Measurements from ENCODE around the gene SNX21.

Gene SNX21

DNA sequence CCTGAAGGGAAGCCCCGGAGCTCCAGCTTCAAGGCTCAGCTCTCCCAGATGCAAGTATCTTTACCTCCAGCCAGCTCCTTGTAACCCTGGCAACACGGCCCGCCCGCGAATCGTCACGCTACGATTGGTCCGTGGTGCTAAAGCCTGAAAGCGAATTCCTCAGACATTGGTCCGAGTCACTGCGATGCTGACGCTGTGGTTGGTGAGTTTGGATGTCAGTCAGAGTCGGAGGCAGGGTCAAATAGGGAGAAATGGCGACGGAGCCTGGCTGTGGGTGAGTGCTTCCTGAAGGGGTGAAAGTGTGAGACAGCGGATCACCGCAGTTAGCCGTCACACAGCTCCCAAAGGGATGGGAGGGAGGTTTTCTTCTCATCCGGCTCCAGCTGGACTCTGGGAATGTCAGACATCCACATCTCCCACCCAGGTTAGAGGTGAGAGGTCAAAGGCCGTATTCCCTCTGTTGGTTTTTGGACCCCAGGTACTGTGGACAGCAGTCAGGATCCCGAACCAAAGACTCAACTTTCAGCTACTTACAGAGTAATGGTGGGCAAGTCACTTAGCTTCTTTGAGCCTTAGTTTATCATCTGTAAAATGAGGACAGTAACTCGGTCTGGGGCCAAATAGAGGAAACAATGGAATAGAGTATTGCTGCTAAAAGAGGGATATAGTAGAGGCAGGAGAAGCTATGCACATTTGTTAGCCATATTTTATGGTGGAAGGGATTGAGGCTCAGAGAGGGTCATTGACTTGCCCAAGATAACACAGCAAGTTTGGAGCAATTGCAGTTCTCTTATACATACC lies 47.6 kb downstream of the SNX21 start, which contains the start of gene ZSWIM1:
ZSWIM1 (plus strand) TSS at position 240 of the 801 bp plus-strand sequence. CDS start 1,366 bp downstream, outside the sequence.
- H3K27me3 ChIP-seq, result no peaks in the 10 kb centered on the region
- no peaks in the 10 kb centered on the region; the same call in 1 of the 2 replicates for H3K4me1 ChIP-seq
- DNase-seq, result peak; percentile 99
- H3K36me3 ChIP-seq, result peaks cover 17% of the 10 kb centered on the region
- no peaks in the 10 kb centered on the region for H3K9me3 ChIP-seq
- TF ChIP-seq, protein P1, sequence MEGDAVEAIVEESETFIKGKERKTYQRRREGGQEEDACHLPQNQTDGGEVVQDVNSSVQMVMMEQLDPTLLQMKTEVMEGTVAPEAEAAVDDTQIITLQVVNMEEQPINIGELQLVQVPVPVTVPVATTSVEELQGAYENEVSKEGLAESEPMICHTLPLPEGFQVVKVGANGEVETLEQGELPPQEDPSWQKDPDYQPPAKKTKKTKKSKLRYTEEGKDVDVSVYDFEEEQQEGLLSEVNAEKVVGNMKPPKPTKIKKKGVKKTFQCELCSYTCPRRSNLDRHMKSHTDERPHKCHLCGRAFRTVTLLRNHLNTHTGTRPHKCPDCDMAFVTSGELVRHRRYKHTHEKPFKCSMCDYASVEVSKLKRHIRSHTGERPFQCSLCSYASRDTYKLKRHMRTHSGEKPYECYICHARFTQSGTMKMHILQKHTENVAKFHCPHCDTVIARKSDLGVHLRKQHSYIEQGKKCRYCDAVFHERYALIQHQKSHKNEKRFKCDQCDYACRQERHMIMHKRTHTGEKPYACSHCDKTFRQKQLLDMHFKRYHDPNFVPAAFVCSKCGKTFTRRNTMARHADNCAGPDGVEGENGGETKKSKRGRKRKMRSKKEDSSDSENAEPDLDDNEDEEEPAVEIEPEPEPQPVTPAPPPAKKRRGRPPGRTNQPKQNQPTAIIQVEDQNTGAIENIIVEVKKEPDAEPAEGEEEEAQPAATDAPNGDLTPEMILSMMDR (IDR thresholded peaks at IDR 0.05; ENCODE audit: low read depth, low read length), result no peak
- peak within 1 kb of the TSS; percentile 99 for H3K4me3 ChIP-seq (ENCODE audit: low read depth, low read length)

DNA sequence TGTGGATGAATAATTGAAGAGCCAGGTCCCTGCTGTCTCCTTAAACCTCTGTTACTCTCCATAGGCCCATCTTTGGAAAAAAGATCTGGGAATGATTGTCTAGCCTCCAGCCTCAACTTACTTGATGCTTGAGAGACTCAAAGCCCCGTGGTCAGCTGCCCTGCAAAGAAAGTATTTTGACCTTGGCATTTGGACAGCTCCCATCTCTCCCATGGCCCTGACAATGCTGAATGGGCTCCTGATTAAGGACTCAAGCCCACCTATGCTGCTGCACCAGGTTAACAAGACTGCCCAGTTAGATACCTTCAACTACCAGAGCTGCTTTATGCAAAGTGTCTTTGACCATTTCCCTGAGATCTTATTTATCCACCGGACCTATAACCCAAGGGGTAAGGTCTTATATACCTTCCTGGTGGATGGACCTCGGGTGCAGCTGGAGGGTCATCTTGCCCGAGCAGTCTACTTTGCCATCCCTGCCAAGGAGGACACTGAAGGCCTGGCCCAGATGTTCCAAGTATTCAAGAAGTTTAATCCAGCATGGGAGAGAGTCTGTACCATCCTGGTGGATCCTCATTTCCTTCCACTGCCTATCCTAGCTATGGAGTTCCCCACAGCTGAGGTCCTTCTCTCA lies 49.0 kb downstream of the SNX21 start:
- H3K9me3 ChIP-seq, result no peaks in the 10 kb centered on the region
- H3K27me3 ChIP-seq, result no peaks in the 10 kb centered on the region
- H3K36me3 ChIP-seq, result peaks cover 17% of the 10 kb centered on the region
- DNase-seq, result no peak
- H3K4me1 ChIP-seq, result no peaks in the 10 kb centered on the region; the same call in 1 of the 2 replicates
- TF ChIP-seq, protein P1 (IDR thresholded peaks at IDR 0.05; ENCODE audit: low read depth, low read length), result no peak
- H3K4me3 ChIP-seq (ENCODE audit: low read depth, low read length), result no peak overlapping the region

DNA sequence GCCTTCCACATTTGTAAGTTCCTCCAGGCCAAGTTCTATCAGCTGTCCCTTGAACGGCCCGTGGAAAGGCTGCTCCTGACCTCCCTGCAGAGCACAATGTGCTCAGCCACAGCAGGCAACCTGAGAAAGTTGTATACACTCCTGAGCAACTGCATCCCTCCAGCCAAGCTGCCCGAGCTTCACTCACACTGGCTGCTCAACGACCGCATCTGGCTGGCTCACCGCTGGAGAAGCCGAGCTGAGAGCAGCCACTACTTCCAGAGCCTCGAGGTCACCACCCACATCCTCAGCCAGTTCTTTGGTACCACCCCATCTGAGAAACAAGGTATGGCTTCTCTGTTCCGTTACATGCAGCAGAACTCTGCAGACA lies 49.5 kb downstream of the SNX21 start:
- TF ChIP-seq, protein P1 (IDR thresholded peaks at IDR 0.05; ENCODE audit: low read depth, low read length), result no peak
- no peaks in the 10 kb centered on the region for H3K27me3 ChIP-seq
- peaks cover 17% of the 10 kb centered on the region for H3K36me3 ChIP-seq
- no peak for DNase-seq
- no peak overlapping the region for H3K4me3 ChIP-seq (ENCODE audit: low read depth, low read length)
- H3K9me3 ChIP-seq, result no peaks in the 10 kb centered on the region
- no peaks in the 10 kb centered on the region; the same call in 1 of the 2 replicates for H3K4me1 ChIP-seq

DNA sequence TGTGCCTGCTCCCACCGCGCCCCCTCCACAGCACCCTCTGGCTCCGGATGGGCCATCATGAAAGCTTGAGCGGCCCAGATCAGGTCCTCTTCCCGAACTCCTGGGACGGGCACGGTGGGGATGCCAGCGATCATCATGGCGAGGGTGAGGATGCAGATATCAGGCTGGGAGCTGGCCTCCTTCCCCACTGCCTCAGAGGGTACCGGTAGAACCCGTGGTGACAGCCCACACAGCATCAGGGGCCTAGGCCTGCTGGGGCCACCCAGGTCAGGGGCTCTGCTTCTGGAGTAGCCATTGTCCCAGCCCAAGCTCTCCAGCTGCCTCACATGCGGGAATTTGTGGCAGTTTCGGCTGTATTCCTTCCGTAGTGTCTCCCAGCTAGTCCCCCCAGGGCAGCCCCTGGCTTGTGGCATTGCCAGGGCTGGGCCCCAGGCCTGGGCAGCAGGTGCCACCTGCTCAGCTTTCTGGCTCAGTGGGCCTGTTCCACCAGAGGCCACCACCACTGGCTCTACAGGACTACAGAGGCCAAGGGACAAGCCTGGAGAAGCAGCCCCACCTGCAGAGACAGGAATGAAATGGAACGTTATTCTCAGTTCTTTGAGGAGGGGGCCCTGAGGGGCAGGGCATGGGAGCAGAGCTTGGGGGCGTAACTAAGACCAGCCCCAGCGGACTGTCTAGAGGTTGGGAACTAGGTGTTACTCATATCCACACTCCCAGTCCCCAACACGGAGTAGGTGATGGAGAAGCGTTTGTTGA lies 53.2 kb downstream of the SNX21 start:
- no peak overlapping the region for H3K4me3 ChIP-seq (ENCODE audit: low read depth, low read length)
- H3K36me3 ChIP-seq, result peaks cover 20% of the 10 kb centered on the region
- no peaks in the 10 kb centered on the region for H3K9me3 ChIP-seq
- DNase-seq, result no peak
- TF ChIP-seq, protein P1 (IDR thresholded peaks at IDR 0.05; ENCODE audit: low read depth, low read length), result no peak
- no peaks in the 10 kb centered on the region for H3K4me1 ChIP-seq
- H3K27me3 ChIP-seq, result no peaks in the 10 kb centered on the region

DNA sequence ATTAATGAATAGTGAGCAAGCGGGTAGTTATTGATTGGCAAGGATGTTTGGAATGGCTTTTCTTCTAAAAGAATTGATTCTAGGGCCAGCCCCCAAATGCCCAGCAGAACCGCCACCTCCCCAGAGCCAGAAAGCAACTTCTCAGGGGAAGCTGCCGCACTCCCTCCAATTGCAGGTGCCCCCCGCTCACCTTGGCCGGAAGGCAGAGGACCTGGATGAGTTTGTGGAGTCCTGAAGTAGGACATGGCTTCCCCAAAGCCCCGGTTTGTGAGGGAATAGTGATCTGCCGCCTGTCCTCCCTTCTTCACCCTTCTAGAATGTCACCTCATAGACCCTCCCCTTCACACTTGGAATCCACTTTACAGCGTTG lies 53.7 kb downstream of the SNX21 start, which contains the start of gene SPATA25:
SPATA25 (minus strand) TSS at position 277 of the 370 bp plus-strand sequence; CDS start at position 245, 32 bp downstream.
- Histone ChIP-seq H3K27me3 (no peaks in the 10 kb centered on the region), H3K9me3 (no peaks in the 10 kb centered on the region), H3K36me3 (peaks cover 20% of the 10 kb centered on the region), H3K4me3 (ENCODE audit: low read depth, low read length) (no peak within 1 kb of the TSS), H3K4me1 (no peaks in the 10 kb centered on the region)
- no peak for DNase-seq
- TF ChIP-seq, protein P1 (IDR thresholded peaks at IDR 0.05; ENCODE audit: low read depth, low read length), result no peak

Measured in BE2C (cell line).